H1 (cell line): ENCODE data around the gene DYSF. TPM values are rescaled to one million over a fixed set of nuclear protein-coding genes. Genes with fewer than 3 reads are reported as not detected.

ENCODE experiments used
- CTCF ChIA-PET: fragments of 300-600 bp; sonication (Branson Sonifier 250); formaldehyde crosslinking; loops from one replicate; lab custom pipeline; 2021; ENCODE audit not compliant: partially characterized antibody; lab: Charles Lee
- POLR2A ChIA-PET: fragments of 300-600 bp; sonication (Branson Sonifier 250); formaldehyde crosslinking; loops from one replicate; lab custom pipeline; 2021; ENCODE audit warnings: inconsistent platforms; ENCODE audit not compliant: partially characterized antibody; lab: Charles Lee
- DNase-seq, 2 experiments: peaks; one replicate each; pipeline versions ENCODE4 v3.0.0 to v3.0.0-alpha.2; 2010 to 2022; ENCODE audit warnings: low spot score in 2 of 2, low read depth in 1 of 2, mixed read lengths in 1 of 2
- FAIRE-seq: peaks from 2 replicates; lab custom pipeline; 2011; peaks lifted over from hg19 to GRCh38; lab: Jason Lieb, UNC
- H2AFZ ChIP-seq: 2 replicates; pipeline ENCODE4 v1.8.1; 2012; ENCODE audit warnings: low read length, inconsistent platforms
- H2AK5ac ChIP-seq: 2 replicates; pipeline ENCODE4 v1.6.1; 2013; ENCODE audit warnings: low read depth, low read length
- H2BK120ac ChIP-seq: replicated peaks from 2 replicates; pipeline ENCODE3; 2013; ENCODE audit warnings: low read depth, low read length, inconsistent platforms
- H2BK12ac ChIP-seq: 2 replicates; pipeline ENCODE4 v1.6.1; 2013; ENCODE audit warnings: low read depth, low read length
- H2BK15ac ChIP-seq: 2 replicates; pipeline ENCODE4 v1.6.1; 2013; ENCODE audit warnings: low read length
- H2BK20ac ChIP-seq: 2 replicates; pipeline ENCODE4 v1.6.1; 2013; ENCODE audit warnings: low read length
- H2BK5ac ChIP-seq: 2 replicates; pipeline ENCODE4 v1.6.1; 2013; ENCODE audit warnings: low read depth, low read length
- H3K14ac ChIP-seq: 2 replicates; pipeline ENCODE4 v1.6.1; 2013; ENCODE audit warnings: inconsistent platforms; ENCODE audit not compliant: insufficient read length
- H3K18ac ChIP-seq: 2 replicates; pipeline ENCODE4 v1.6.1; 2013; ENCODE audit warnings: low read length; ENCODE audit errors: extremely low read depth
- H3K23ac ChIP-seq: 2 replicates; pipeline ENCODE4 v1.6.1; 2013; ENCODE audit warnings: inconsistent platforms; ENCODE audit not compliant: insufficient read length
- H3K23me2 ChIP-seq: 2 replicates; pipeline ENCODE4 v1.6.1; 2013; ENCODE audit warnings: low read depth, low read length
- H3K27ac ChIP-seq: 2 replicates; pipeline ENCODE4 v1.6.1; 2011; ENCODE audit warnings: low read depth, low read length, inconsistent platforms
- H3K27me3 ChIP-seq, 4 experiments: replicated peaks in 1 of 4; 1 replicate in 1 of 4; 2 replicates in 3 of 4; pipeline versions ENCODE4 v1.6.1 to v1.8.1; 2011 to 2013; ENCODE audit warnings: low read length in 3 of 4, mild to moderate bottlenecking in 3 of 4, inconsistent platforms in 2 of 4, mixed read lengths in 2 of 4, moderate library complexity in 1 of 4; ENCODE audit not compliant: control insufficient read depth in 3 of 4, insufficient read depth in 3 of 4; ENCODE audit errors: extremely low read depth in 1 of 4
- H3K36me3 ChIP-seq, 4 experiments: 2 replicates each; pipeline versions ENCODE4 v1.6.1 to v1.8.1; 2011 to 2013; ENCODE audit warnings: mild to moderate bottlenecking in 4 of 4, low read length in 3 of 4, moderate library complexity in 2 of 4, control low read depth in 1 of 4, inconsistent platforms in 1 of 4; ENCODE audit not compliant: insufficient read depth in 4 of 4, control insufficient read depth in 2 of 4
- H3K4ac ChIP-seq: replicated peaks from 2 replicates; pipeline ENCODE3; 2013; ENCODE audit warnings: low read length, low read depth, mixed read lengths, inconsistent platforms; ENCODE audit not compliant: insufficient read length
- H3K4me1 ChIP-seq, 4 experiments: replicated peaks in 1 of 4; 1 replicate in 1 of 4; 2 replicates in 3 of 4; pipeline versions ENCODE4 v1.6.1 to v1.8.1; 2011 to 2013; ENCODE audit warnings: low read length in 3 of 4, inconsistent platforms in 2 of 4, mixed read lengths in 1 of 4; ENCODE audit not compliant: insufficient read depth in 4 of 4, control insufficient read depth in 3 of 4
- H3K4me2 ChIP-seq, 2 experiments: 2 replicates each; pipeline versions ENCODE4 v1.6.1 to v1.8.1; 2011 to 2013; ENCODE audit warnings: low read depth in 2 of 2, low read length in 2 of 2, control low read depth in 1 of 2, inconsistent platforms in 1 of 2, mild to moderate bottlenecking in 1 of 2; ENCODE audit not compliant: insufficient read depth in 1 of 2
- H3K4me3 ChIP-seq, 4 experiments: fragments of 200-600, 300-600 bp in 1 of 4; sonication (generic), shearing (Covaris generic), sonication (Bioruptor Twin) in 1 of 4; 2 replicates each; pipeline versions ENCODE4 v1.5.1 to v1.8.1; 2011 to 2016; ENCODE audit warnings: low read length in 4 of 4, low read depth in 3 of 4, control low read depth in 2 of 4, inconsistent platforms in 2 of 4, mild to moderate bottlenecking in 2 of 4, mixed read lengths in 1 of 4, moderate library complexity in 1 of 4; ENCODE audit not compliant: insufficient read depth in 2 of 4; ENCODE audit errors: extremely low read depth in 1 of 4
- H3K56ac ChIP-seq: replicated peaks from 2 replicates; pipeline ENCODE3; 2013; ENCODE audit warnings: low read depth, mild to moderate bottlenecking, mixed read lengths, low read length, inconsistent platforms; ENCODE audit not compliant: insufficient read length
- H3K79me1 ChIP-seq: 2 replicates; pipeline ENCODE4 v1.6.1; 2013; ENCODE audit warnings: low read depth, low read length, control low read depth
- H3K79me2 ChIP-seq, 2 experiments: 2 replicates each; pipeline versions ENCODE4 v1.6.1 to v1.8.1; 2012 to 2013; ENCODE audit warnings: low read length in 2 of 2, mild to moderate bottlenecking in 2 of 2, inconsistent platforms in 1 of 2; ENCODE audit not compliant: insufficient read depth in 2 of 2, control insufficient read depth in 1 of 2
- H3K9ac ChIP-seq, 4 experiments: replicated peaks in 1 of 4; 1 replicate in 1 of 4; 2 replicates in 3 of 4; pipeline versions ENCODE4 v1.6.1 to v1.8.1; 2011 to 2013; ENCODE audit warnings: low read depth in 3 of 4, low read length in 3 of 4, control low read depth in 2 of 4, mild to moderate bottlenecking in 2 of 4, moderate library complexity in 2 of 4, inconsistent platforms in 1 of 4; ENCODE audit errors: extremely low read depth in 1 of 4
- H3K9me3 ChIP-seq, 2 experiments: 2 replicates each; pipeline versions ENCODE4 v1.6.1 to v1.8.1; 2012 to 2013; ENCODE audit warnings: mild to moderate bottlenecking in 2 of 2, moderate library complexity in 2 of 2, control low read depth in 1 of 2, inconsistent platforms in 1 of 2, low read depth in 1 of 2, low read length in 1 of 2, mixed read lengths in 1 of 2; ENCODE audit not compliant: insufficient read depth in 2 of 2
- H4K20me1 ChIP-seq, 2 experiments: replicated peaks in 1 of 2; 2 replicates each; pipeline versions ENCODE3 to v1.8.1; 2011 to 2013; ENCODE audit warnings: inconsistent platforms in 2 of 2, low read length in 2 of 2, mild to moderate bottlenecking in 1 of 2; ENCODE audit not compliant: insufficient read depth in 2 of 2, control insufficient read depth in 1 of 2
- H4K5ac ChIP-seq: 2 replicates; pipeline ENCODE4 v1.6.1; 2013; ENCODE audit warnings: low read length, low read depth, mixed read lengths, inconsistent platforms; ENCODE audit not compliant: insufficient read length
- H4K8ac ChIP-seq: 2 replicates; pipeline ENCODE4 v1.8.0; 2013; ENCODE audit warnings: mild to moderate bottlenecking, moderate library complexity, low read length, inconsistent platforms; ENCODE audit not compliant: insufficient read depth; ENCODE audit errors: extremely low read depth
- H4K91ac ChIP-seq: replicated peaks from 2 replicates; pipeline ENCODE3; 2013; ENCODE audit warnings: low read length, mixed read lengths, inconsistent platforms; ENCODE audit not compliant: insufficient read length
- RNF2 ChIP-seq: fragments of 200-900, 300-1000 bp; sonication (generic); IDR thresholded peaks from 2 replicates; pipeline ENCODE4 v1.7.1; 2016; ENCODE audit warnings: borderline replicate concordance, low read depth, mild to moderate bottlenecking, antibody characterized with exemption, low read length; ENCODE audit not compliant: poor library complexity, severe bottlenecking; ENCODE audit errors: missing control alignments
- WGBS, 2 experiments: shearing (Covaris generic) in 1 of 2; methylation state at CpG; one replicate each; pipeline versions ENCODE4 v1.1.6 to v1.1.7; 2013 to 2015; ENCODE audit warnings: low lambda C conversion rate in 2 of 2, mixed read lengths in 2 of 2, inconsistent platforms in 1 of 2, low coverage in 1 of 2, missing lambda C conversion rate in 1 of 2; ENCODE audit not compliant: insufficient replicate concordance in 2 of 2, insufficient coverage in 1 of 2, insufficient read length in 1 of 2; ENCODE audit errors: extremely low coverage in 1 of 2, missing lambda C conversion rate in 1 of 2; 5-methylcytosine and 5-hydroxymethylcytosine counted together
- polyA plus RNA-seq, 7 experiments: library from polyadenylated mRNA; depleted of rRNA in 3 of 7; stranded (reverse) in 5 of 7; unstranded in 2 of 7; fragments of >200 nt in 5 of 7; fragments of 200-250 nt in 2 of 7; gene quantifications; 1 replicate in 5 of 7; 2 replicates in 1 of 7; 4 replicates in 1 of 7; pipeline versions ENCODE4 v1.2.1 to v1.2.3, GENCODE V29; 2011 to 2013; ENCODE audit warnings: missing spikeins in 2 of 7, mixed read lengths in 2 of 7
- total RNA-seq: library from RNA; stranded (reverse); fragmentation: NEBNext Ultra II Directional; extraction: Animal tissue kit (Norgen Biotek cat#: 25700); gene quantifications from 2 replicates; pipeline ENCODE4 v1.2.1, GENCODE V29; 2021

The DYSF gene
- total and polyA plus RNA-seq, 2 of the 8 experiments (the other 6 are each of a cell fraction or from before 2014, with no cell fraction given), result 5.8 to 7.1 TPM

GRCh38 chr2:71544919-71545571, 91.7 kb downstream of the DYSF start:
- H3K4ac ChIP-seq, result no peak overlapping the region
- DNase-seq, result no peak
- no peak overlapping the region for H2BK12ac ChIP-seq
- no peak overlapping the region for H3K4me3 ChIP-seq
- peaks cover 5 to 8% of the 10 kb centered on the region in 2 experiments; a peak in 1 of 4 replicates for H3K9me3 ChIP-seq
- FAIRE-seq, result no peak
- no peaks in the 10 kb centered on the region for H3K27me3 ChIP-seq
- H3K4me2 ChIP-seq, result no peak overlapping the region
- no peaks in the 10 kb centered on the region for H3K36me3 ChIP-seq
- no peak overlapping the region for H3K9ac ChIP-seq
- POLR2A ChIA-PET, result no interaction called here
- H3K18ac ChIP-seq, result no peak overlapping the region
- no peaks in the 10 kb centered on the region for H3K23me2 ChIP-seq
- no peaks in the 10 kb centered on the region for H3K4me1 ChIP-seq
- H2BK15ac ChIP-seq, result no peak overlapping the region
- no peak overlapping the region for H2AK5ac ChIP-seq
- no peaks in the 10 kb centered on the region for H3K79me1 ChIP-seq
- H4K20me1 ChIP-seq, result no peaks in the 10 kb centered on the region
- no peaks in the 10 kb centered on the region for H3K79me2 ChIP-seq
- WGBS, 2 experiments, result 83% methylated on average over 9 of the region's 9 CpGs; no CpG with 5 or more reads in 1 of the 2 experiments
- H3K23ac ChIP-seq, result no peak overlapping the region
- no peak overlapping the region for H4K91ac ChIP-seq
- H2BK20ac ChIP-seq, result no peak overlapping the region
- CTCF ChIA-PET, result interaction anchor here (0.7 to 22.8 kb wide), 20 partner anchors 9 to 608 kb away, joined by 3 to 386 read pairs (median 4); no protein-coding TSS in a partner anchor
- no peak overlapping the region for H2BK120ac ChIP-seq
- no peak overlapping the region for H2AFZ ChIP-seq
- no peak overlapping the region for H4K5ac ChIP-seq
- no peak overlapping the region for H3K56ac ChIP-seq
- H3K27ac ChIP-seq, result no peak overlapping the region
- no peak overlapping the region for H2BK5ac ChIP-seq
- H3K14ac ChIP-seq, result no peak overlapping the region
- no peak overlapping the region for H4K8ac ChIP-seq
- no peak for TF ChIP-seq RNF2
